ACC112 (cell line): ENCODE measurements around the gene MMP24.
A peak's percentile ranks its signal among the peaks of the same experiment; 100 is the strongest.

Experiments used
- H2AFZ ChIP-seq: fragments of 200-600 bp; sonication (generic); one replicate; pipeline ENCODE4 v1.6.0; 2017; ENCODE audit warnings: antibody characterized with exemption, low read length; ENCODE audit not compliant: unreplicated experiment
- H3K27ac ChIP-seq: fragments of 200-600 bp; sonication (generic); 2 replicates; pipeline ENCODE4 v1.5.1; 2014; ENCODE audit warnings: low read depth, mild to moderate bottlenecking, antibody characterized with exemption, low read length, moderate library complexity
- H3K27me3 ChIP-seq: fragments of 200-600 bp; sonication (generic); 2 replicates; pipeline ENCODE4 v1.6.1; 2014; ENCODE audit warnings: mild to moderate bottlenecking, antibody characterized with exemption, low read length, moderate library complexity, mixed read lengths; ENCODE audit not compliant: insufficient read depth
- H3K36me3 ChIP-seq: fragments of 200-600 bp; sonication (generic); 2 replicates; pipeline ENCODE4 v1.6.1; 2016; ENCODE audit warnings: mild to moderate bottlenecking, antibody characterized with exemption, low read length, moderate library complexity, mixed read lengths; ENCODE audit not compliant: insufficient read depth
- H3K4me1 ChIP-seq: fragments of 200-600 bp; sonication (generic); one replicate; pipeline ENCODE4 v1.6.1; 2016; ENCODE audit warnings: low read length, mixed read lengths; ENCODE audit not compliant: insufficient read depth, unreplicated experiment, control insufficient read depth
- H3K4me3 ChIP-seq: fragments of 200-600 bp; sonication (generic); 2 replicates; pipeline ENCODE4 v1.5.1; 2014; ENCODE audit warnings: mild to moderate bottlenecking, low read depth, low read length
- H3K79me2 ChIP-seq: fragments of 200-600 bp; sonication (generic); one replicate; pipeline ENCODE4 v1.6.0; 2016; ENCODE audit warnings: low read length; ENCODE audit not compliant: control insufficient read depth, unreplicated experiment, insufficient read depth

MMP24 gene

DNA sequence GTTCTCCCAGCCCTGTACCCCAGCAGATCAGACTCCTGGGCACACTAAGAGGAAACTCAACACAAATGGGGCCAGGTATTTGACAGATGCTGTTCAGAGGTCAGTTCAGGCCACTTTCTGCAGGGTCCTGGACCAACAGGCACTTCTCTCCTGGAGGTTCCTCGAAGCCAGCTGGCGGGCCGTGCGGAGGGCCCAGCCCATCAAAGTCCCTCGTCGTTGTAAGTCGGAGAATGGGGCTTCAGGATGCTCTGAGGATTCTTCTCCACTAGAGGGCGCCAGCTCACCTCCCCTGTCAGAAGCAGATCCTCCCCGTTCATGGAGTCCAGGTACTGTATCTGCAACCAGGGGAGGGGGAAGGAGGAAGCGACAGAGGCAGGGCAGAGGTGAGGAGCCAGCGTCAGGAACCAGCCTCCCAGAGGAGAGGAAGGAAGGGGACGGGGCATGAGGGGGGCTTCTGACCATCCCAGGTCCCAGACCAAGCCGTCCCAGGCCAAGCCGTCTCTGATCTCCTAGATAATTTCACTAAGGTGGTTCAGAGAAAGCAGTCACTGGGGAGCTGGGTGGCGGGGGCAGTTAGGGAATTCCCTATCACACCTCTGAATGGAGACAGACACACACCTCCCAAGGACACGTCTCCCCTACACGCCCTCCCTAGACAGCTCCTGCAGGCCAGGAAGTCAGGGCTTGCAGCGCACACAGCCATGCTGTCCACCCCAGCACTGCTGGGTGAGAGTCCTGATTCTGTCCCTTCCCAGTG, 77.4 kb downstream of the MMP24 start:
- Histone ChIP-seq H3K4me1 (peaks cover 76% of the 10 kb centered on the region), H3K27ac (peak overlapping the region; percentile 100), H3K27me3 (no peaks in the 10 kb centered on the region), H3K36me3 (no peaks in the 10 kb centered on the region), H3K79me2 (no peaks in the 10 kb centered on the region), H2AFZ (peak overlapping the region; percentile 44), H3K4me3 (no peak overlapping the region)

DNA sequence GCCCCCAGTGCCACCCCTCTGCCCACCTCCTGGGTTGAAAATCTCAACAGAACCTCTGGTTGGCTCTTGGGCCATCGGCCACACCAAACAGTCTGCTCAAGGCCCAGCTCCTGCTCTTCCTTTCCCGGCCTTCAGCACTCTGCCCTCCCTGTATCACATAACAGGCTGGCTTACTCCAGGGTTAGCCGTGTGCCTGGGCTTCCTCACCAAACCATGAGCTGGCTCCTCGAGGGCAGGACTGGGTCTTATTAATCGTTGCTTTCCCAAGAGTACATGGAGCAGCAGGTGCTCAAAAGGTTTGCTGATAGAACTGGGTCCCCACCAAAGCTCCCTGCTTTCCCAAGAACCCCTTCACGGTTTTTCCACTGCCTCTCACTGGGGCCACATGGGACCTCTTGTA, 78.5 kb downstream of the MMP24 start:
- H3K27ac ChIP-seq, result peak overlapping the region; percentile 100
- H3K36me3 ChIP-seq, result no peaks in the 10 kb centered on the region
- peak overlapping the region; percentile 22; the same call in 1 of the 2 replicates for H3K4me3 ChIP-seq
- H3K79me2 ChIP-seq, result no peaks in the 10 kb centered on the region
- no peak overlapping the region for H2AFZ ChIP-seq
- H3K4me1 ChIP-seq, result peaks cover 87% of the 10 kb centered on the region
- no peaks in the 10 kb centered on the region for H3K27me3 ChIP-seq

DNA sequence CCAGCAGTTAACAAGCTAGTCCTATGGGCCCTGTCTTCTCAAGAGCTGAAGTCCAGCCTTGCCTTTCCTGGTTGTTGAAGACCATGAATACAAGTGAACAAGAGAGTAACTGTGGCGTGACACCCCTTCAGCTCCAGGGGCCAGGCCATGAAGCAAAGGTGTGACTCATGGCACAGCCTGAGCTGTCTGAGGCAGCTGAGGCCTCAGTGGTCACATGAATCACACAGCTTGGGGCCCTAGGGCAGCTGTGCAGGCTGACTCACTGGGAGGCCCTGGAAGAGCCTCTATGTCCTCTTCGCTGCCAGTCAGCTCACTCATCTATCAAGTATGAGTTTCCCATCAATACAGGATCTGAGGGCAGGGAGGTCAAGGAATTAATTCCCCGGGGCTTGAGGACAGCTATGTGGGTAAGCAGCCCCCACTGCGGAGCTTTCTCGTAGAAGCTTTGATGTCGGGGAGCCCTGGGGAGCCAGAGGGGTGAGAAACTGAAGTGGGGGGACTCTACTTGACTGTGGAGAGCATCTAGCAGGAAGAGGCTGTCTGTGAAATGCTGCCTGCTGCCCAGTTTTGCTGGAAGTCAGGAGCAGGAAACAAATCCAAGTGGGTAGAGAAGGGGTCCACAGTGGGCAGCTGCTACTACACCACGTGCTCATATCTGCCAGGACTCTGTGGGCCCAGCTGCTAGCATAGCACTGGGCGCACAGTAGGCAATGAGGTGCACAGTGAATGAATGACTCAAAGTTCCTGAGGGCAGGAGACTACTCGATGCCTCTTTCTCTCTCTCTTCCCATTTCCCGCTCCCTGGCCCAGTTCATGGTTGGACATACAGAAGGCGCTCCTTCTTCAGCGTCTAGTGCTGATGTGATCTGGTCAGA, 79.4 kb downstream of the MMP24 start:
- no peaks in the 10 kb centered on the region for H3K36me3 ChIP-seq
- H3K79me2 ChIP-seq, result no peaks in the 10 kb centered on the region
- no peaks in the 10 kb centered on the region for H3K27me3 ChIP-seq
- peaks cover 90% of the 10 kb centered on the region for H3K4me1 ChIP-seq
- H3K27ac ChIP-seq, result peak overlapping the region; percentile 100
- H2AFZ ChIP-seq, result no peak overlapping the region
- H3K4me3 ChIP-seq, result peak overlapping the region; percentile 22; the same call in 1 of the 2 replicates

DNA sequence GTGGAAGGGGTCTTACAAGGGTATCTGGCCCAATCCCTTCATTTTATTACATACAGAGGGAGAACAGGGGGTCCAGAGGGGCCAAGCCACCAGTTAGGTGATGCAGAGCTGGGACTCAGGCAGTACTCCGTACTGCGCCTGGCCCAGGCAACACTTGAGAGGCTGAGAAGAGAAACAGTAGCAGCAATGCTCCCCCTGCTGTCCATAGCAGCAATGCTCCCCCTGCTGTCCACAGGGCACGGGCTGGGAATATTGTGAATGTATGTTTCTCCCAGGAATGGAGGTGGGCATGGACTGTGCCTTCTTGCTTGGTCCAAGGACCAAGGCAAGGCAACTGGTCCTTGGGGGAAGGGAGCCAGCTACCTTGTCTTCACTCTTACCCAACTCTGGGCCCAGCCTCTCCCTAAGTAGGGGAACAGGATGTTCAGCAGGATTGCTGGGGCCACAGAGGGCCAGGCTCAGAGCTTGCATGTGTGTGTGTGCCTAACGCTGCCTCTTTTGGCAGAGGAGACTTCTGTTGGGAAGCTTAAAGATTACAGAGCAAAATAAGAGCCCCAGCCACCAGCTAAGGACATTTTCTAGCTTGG, 80.5 kb downstream of the MMP24 start:
- H3K4me3 ChIP-seq, result peak overlapping the region; percentile 5; the same call in 1 of the 2 replicates
- H3K36me3 ChIP-seq, result no peaks in the 10 kb centered on the region
- peak overlapping the region; percentile 100 for H3K27ac ChIP-seq
- no peaks in the 10 kb centered on the region for H3K27me3 ChIP-seq
- H2AFZ ChIP-seq, result no peak overlapping the region
- H3K79me2 ChIP-seq, result no peaks in the 10 kb centered on the region
- H3K4me1 ChIP-seq, result peaks cover 90% of the 10 kb centered on the region

DNA sequence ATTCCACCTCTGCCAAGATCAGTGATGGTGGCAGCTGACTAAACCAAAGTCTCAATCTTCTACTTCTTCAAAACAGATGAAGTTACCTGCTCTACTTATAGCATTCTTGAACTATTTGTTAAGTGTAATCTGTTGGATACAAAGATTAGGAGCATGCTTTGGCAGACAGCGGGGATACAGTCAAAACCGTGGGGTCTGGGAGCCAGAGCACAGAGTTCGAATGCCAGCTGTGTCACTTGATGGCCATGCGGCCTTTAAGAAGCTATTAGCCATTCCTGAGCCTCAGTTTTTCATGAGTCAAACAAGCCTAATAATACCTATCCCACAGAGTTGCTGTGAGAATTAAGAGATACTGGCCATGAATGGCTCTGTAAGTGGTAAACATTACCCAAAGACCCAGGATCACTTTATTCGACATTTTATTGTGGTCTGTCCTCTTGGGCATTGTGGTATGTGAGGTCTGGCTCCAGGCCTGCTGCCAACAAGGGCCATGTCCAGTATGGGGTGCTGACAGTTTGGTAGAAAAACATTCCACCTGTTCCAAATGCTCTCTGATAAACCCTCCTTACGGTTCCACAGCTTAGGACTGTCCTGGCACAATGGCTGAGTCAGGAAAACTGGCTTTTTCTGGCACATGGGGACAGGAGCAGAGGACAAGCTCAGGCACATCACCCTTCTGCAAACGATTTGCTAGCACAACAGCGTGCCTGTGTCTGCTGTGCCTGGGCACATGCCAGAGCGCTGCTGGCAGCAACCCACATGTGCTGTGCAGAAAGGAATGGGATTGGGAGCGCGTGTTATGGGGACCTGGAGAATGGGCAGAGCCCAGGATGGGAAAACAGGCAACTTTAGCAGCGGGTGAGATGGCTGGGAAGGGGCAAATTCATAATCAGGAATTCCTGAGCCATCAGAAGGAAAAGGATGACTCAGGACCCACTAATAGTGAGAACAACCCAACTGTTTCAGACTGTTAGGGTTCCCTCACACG, 81.5 kb downstream of the MMP24 start:
- H3K27me3 ChIP-seq, result no peaks in the 10 kb centered on the region
- no peaks in the 10 kb centered on the region for H3K36me3 ChIP-seq
- H3K4me1 ChIP-seq, result peaks cover 90% of the 10 kb centered on the region
- no peak overlapping the region for H2AFZ ChIP-seq
- peak overlapping the region; percentile 5; the same call in 1 of the 2 replicates for H3K4me3 ChIP-seq
- H3K27ac ChIP-seq, result peak overlapping the region; percentile 100
- no peaks in the 10 kb centered on the region for H3K79me2 ChIP-seq

DNA sequence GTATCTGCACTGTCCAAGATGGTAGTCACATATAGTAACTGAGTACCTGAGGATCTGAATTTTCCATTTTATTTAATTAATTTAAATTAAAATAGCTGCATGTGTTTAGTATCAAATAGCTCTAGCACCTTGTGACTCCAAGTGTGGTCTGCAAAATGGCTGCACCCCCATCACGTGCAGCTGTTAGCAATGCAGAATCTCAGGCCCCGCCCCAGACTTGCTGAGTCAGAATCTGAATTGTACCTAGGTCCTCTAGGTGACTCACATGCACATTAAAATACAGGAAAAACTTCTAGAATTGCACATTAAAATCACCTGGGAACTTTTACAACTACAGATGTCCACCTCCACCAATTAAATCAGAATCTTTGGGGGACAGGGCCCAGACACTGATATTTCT, 84.9 kb downstream of the MMP24 start:
- Histone ChIP-seq H3K79me2 (no peaks in the 10 kb centered on the region), H2AFZ (no peak overlapping the region), H3K4me3 (no peak overlapping the region), H3K4me1 (peaks cover 84% of the 10 kb centered on the region), H3K27ac (peak overlapping the region; percentile 94), H3K36me3 (no peaks in the 10 kb centered on the region), H3K27me3 (no peaks in the 10 kb centered on the region)

DNA sequence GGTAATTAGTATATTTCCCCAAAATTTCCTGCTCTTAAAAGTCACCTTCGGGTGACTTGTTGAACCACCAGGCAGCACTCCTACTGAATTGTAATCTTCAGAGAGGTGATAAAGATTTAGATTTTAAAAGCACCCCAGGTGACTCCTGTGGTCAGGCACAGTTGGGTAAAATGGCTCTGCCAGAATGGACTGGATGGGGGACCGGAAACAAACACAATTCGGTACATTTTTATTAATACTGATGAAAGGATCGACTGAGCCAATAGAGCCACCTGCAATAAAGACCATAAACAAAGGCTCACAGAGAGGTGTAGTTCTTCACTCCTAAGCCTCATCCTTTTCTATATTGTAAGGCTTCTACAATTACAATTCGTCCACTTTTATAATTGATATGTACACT, 85.3 kb downstream of the MMP24 start:
- Histone ChIP-seq H3K4me1 (peaks cover 80% of the 10 kb centered on the region), H3K36me3 (no peaks in the 10 kb centered on the region), H3K27me3 (no peaks in the 10 kb centered on the region), H3K79me2 (no peaks in the 10 kb centered on the region), H2AFZ (no peak overlapping the region), H3K27ac (peak overlapping the region; percentile 94), H3K4me3 (no peak overlapping the region)

DNA sequence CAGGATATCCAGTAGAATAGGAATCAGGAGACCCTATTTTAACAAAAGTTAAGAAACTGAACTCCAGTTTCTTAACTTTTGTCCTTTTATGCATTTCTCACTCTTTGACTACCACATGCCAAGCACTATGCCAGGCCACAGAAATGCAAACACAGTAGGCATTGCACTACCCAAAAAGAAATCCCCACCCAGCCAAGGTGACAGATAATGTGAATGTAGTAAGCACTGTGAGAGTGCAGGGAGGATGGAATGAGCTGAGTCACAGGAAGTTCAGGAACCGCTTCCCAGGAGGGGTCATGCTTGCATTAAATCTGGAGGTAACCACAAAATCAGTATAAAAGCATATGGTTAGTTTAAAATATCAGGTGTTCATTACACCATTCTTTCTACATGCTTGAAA, 85.8 kb downstream of the MMP24 start:
- Histone ChIP-seq H3K79me2 (no peaks in the 10 kb centered on the region), H3K4me1 (peaks cover 77% of the 10 kb centered on the region), H2AFZ (no peak overlapping the region), H3K27ac (peak overlapping the region; percentile 94), H3K36me3 (no peaks in the 10 kb centered on the region), H3K27me3 (no peaks in the 10 kb centered on the region), H3K4me3 (no peak overlapping the region)

DNA sequence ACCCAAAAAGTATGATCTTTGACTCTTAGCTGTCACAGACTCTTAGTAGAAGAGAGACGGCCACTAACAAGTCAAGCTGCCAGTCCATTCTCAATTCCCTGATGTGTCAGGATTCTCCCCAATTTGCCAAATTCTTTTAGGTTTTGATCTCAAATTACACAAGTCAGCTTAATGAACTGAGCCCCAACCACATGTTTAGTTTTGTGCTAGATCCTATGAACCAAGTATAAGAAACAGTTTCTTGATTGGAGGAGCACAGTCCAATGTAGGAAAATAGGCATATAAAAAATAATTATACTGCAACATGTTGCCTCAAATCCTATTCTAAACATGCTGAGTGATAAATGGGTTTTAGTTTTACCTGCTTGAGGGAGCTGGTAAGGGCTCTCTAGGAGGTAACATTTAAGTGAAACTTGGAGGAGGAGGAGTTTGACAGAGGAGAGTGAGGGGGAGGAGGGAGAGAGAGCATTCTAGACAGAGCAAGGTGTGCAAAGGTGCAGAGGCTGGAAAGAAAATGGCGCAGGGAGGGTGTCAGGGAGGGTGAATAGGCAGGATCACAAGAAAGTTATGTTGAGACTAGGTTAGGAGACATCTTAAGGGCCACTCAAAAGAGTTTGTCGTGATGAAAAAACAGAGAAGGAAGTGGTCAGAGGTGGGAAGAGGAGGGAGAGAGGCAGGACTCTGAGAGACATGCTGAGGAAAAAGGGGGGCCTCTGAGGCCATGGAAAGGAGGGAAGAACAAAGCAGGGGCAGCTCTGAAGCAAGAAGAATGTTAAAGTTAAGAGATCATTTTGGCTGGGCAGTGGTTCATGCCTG, 88.5 kb downstream of the MMP24 start:
- Histone ChIP-seq H3K27me3 (no peaks in the 10 kb centered on the region), H3K4me3 (no peak overlapping the region), H3K79me2 (no peaks in the 10 kb centered on the region), H3K4me1 (peaks cover 77% of the 10 kb centered on the region), H3K36me3 (no peaks in the 10 kb centered on the region), H2AFZ (no peak overlapping the region), H3K27ac (peak overlapping the region; percentile 71)
